Measurements from ENCODE around the gene PREX1.
A peak's percentile ranks its signal among the peaks of the same experiment; 100 is the strongest.

Gene PREX1

GRCh38 chr20:48606841-48607543 lies 220.8 kb downstream of the PREX1 start:
- Histone ChIP-seq H3K9ac (ENCODE audit: low read depth, low read length, poor library complexity) (no peak overlapping the region), H3K4ac (ENCODE audit: low read length) (no peak overlapping the region), H3K4me1 (ENCODE audit: control insufficient read depth in 2 of 2, insufficient read depth in 1 of 2, low read depth in 1 of 2, low read length in 2 of 2) (peaks cover 7 to 10% of the 10 kb centered on the region in 2 donors), H3K27ac (replicated peaks; ENCODE audit: low read length) (no peak overlapping the region), H3K36me3 (replicated peaks in 1 of 2; ENCODE audit: control insufficient read depth in 2 of 2, insufficient read depth in 2 of 2, low read length in 2 of 2) (no peaks in the 10 kb centered on the region), H2AFZ (ENCODE audit: low read length) (no peak overlapping the region), H3K9me3 (replicated peaks in 1 of 2; ENCODE audit: control insufficient read depth in 2 of 2, insufficient read depth in 1 of 2, low read depth in 1 of 2, low read length in 2 of 2) (no peaks in the 10 kb centered on the region), H3K4me3 (ENCODE audit: low read length in 2 of 2) (no peak overlapping the region), H3K79me1 (ENCODE audit: low read depth, low read length) (no peaks in the 10 kb centered on the region), H2AK5ac (ENCODE audit: low read depth, low read length) (peak overlapping the region; percentile 78), H3K14ac (ENCODE audit: low read length) (no peak overlapping the region), H3K27me3 (ENCODE audit: control insufficient read depth in 3 of 3, insufficient read depth in 3 of 3, low read depth in 1 of 3, low read length in 3 of 3) (peaks cover 0 to 21% (median 0%) of the 10 kb centered on the region in 3 experiments), H2BK15ac (ENCODE audit: low read length) (peak overlapping the region; percentile 10), H3K4me2 (ENCODE audit: insufficient read depth, low read length, poor library complexity, severe bottlenecking) (no peak overlapping the region), H4K91ac (ENCODE audit: low read depth, low read length, poor library complexity) (no peak overlapping the region), H2BK5ac (ENCODE audit: low read length) (no peak overlapping the region), H2BK12ac (ENCODE audit: low read length) (no peak overlapping the region), H4K8ac (ENCODE audit: low read depth, low read length) (peak overlapping the region; percentile 52), H3K23ac (ENCODE audit: low read depth, low read length, poor library complexity) (peak overlapping the region; percentile 60), H3K18ac (ENCODE audit: low read length) (peak overlapping the region; percentile 49), H2BK120ac (ENCODE audit: low read depth, low read length) (peak overlapping the region; percentile 11)
- no CpG with 5 or more reads among the region's 12 CpGs for WGBS, 2 donors (ENCODE audit: extremely low coverage in 2 of 2, insufficient read length in 2 of 2, insufficient replicate concordance in 1 of 2)
- DNase-seq (ENCODE audit: low spot score) = no peak

DNA sequence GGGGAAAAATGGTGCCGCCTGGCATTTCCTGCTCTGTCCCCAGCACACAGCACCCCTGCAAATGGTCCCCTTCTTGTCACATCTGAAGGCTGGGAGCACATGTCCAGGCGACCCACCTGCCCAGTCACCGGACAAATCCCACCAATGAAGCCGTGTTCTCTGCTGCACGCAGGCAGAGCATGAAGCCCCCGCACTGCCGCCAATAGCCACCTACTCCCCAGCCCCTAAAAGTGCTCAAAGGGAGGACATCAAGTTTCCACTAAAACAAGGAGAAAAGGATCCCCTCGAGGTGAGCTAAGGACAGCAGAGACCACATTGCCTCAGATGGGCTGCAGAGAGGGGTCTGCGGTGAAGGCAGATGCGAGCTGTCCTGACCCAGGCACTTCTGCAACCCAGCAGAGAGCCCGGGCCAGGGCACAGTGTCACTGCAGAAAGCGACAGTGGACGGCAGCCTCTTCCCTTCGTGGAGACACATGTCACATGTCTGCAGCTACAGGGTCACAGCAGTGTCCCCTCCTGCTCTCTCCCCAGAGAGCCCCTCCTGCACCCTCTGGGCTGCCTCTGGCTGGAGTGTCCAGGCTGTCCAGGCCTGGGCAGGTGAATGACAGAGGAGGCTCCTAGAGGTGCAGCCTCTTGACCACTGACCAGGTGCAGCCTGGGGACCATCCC lies 221.5 kb downstream of the PREX1 start:
- no peak overlapping the region for H2AFZ ChIP-seq (ENCODE audit: low read length)
- H4K91ac ChIP-seq (ENCODE audit: low read depth, low read length, poor library complexity) = no peak overlapping the region
- no peak overlapping the region for H3K4ac ChIP-seq (ENCODE audit: low read length)
- no peak overlapping the region for H3K4me2 ChIP-seq (ENCODE audit: insufficient read depth, low read length, poor library complexity, severe bottlenecking)
- no peak overlapping the region for H2BK15ac ChIP-seq (ENCODE audit: low read length)
- H3K27me3 ChIP-seq (ENCODE audit: control insufficient read depth in 3 of 3, insufficient read depth in 3 of 3, low read depth in 1 of 3, low read length in 3 of 3) = peaks cover 0 to 28% (median 0%) of the 10 kb centered on the region in 3 experiments
- no peaks in the 10 kb centered on the region for H3K79me1 ChIP-seq (ENCODE audit: low read depth, low read length)
- no peaks in the 10 kb centered on the region for H3K36me3 ChIP-seq (replicated peaks in 1 of 2; ENCODE audit: control insufficient read depth in 2 of 2, insufficient read depth in 2 of 2, low read length in 2 of 2)
- H3K23ac ChIP-seq (ENCODE audit: low read depth, low read length, poor library complexity) = no peak overlapping the region
- WGBS, 2 donors (ENCODE audit: extremely low coverage in 2 of 2, insufficient read length in 2 of 2, insufficient replicate concordance in 1 of 2) = no CpG with 5 or more reads among the region's 14 CpGs
- H3K4me1 ChIP-seq (ENCODE audit: control insufficient read depth in 2 of 2, insufficient read depth in 1 of 2, low read depth in 1 of 2, low read length in 2 of 2) = peaks cover 7 to 10% of the 10 kb centered on the region in 2 donors
- H2AK5ac ChIP-seq (ENCODE audit: low read depth, low read length) = peak overlapping the region; percentile 0
- H3K9ac ChIP-seq (ENCODE audit: low read depth, low read length, poor library complexity) = no peak overlapping the region
- no peak for DNase-seq (ENCODE audit: low spot score)
- H3K18ac ChIP-seq (ENCODE audit: low read length) = peak overlapping the region; percentile 74
- H3K14ac ChIP-seq (ENCODE audit: low read length) = no peak overlapping the region
- H2BK120ac ChIP-seq (ENCODE audit: low read depth, low read length) = no peak overlapping the region
- no peak overlapping the region for H2BK12ac ChIP-seq (ENCODE audit: low read length)
- H3K27ac ChIP-seq (replicated peaks; ENCODE audit: low read length) = no peak overlapping the region
- H3K4me3 ChIP-seq (ENCODE audit: low read length in 2 of 2) = no peak overlapping the region
- no peak overlapping the region for H2BK5ac ChIP-seq (ENCODE audit: low read length)
- H4K8ac ChIP-seq (ENCODE audit: low read depth, low read length) = no peak overlapping the region
- H3K9me3 ChIP-seq (replicated peaks in 1 of 2; ENCODE audit: control insufficient read depth in 2 of 2, insufficient read depth in 1 of 2, low read depth in 1 of 2, low read length in 2 of 2) = peaks cover 0 to 2% of the 10 kb centered on the region in 2 donors

- DNase-seq (ENCODE audit: low spot score) = no peak
- Histone ChIP-seq H3K27ac (replicated peaks; ENCODE audit: low read length) (no peak overlapping the region), H2AK5ac (ENCODE audit: low read depth, low read length) (peak overlapping the region; percentile 18), H4K91ac (ENCODE audit: low read depth, low read length, poor library complexity) (no peak overlapping the region), H3K36me3 (replicated peaks in 1 of 2; ENCODE audit: control insufficient read depth in 2 of 2, insufficient read depth in 2 of 2, low read length in 2 of 2) (no peaks in the 10 kb centered on the region), H3K14ac (ENCODE audit: low read length) (no peak overlapping the region), H3K4me1 (ENCODE audit: control insufficient read depth in 2 of 2, insufficient read depth in 1 of 2, low read depth in 1 of 2, low read length in 2 of 2) (peaks cover 7 to 10% of the 10 kb centered on the region in 2 donors), H2BK5ac (ENCODE audit: low read length) (no peak overlapping the region), H3K23ac (ENCODE audit: low read depth, low read length, poor library complexity) (no peak overlapping the region), H3K9ac (ENCODE audit: low read depth, low read length, poor library complexity) (no peak overlapping the region), H4K8ac (ENCODE audit: low read depth, low read length) (no peak overlapping the region), H3K27me3 (ENCODE audit: control insufficient read depth in 3 of 3, insufficient read depth in 3 of 3, low read depth in 1 of 3, low read length in 3 of 3) (peaks cover 0 to 31% (median 2%) of the 10 kb centered on the region in 3 experiments), H2BK12ac (ENCODE audit: low read length) (no peak overlapping the region), H2BK15ac (ENCODE audit: low read length) (no peak overlapping the region), H3K18ac (ENCODE audit: low read length) (no peak overlapping the region), H2AFZ (ENCODE audit: low read length) (no peak overlapping the region), H3K4me3 (ENCODE audit: low read length in 2 of 2) (no peak overlapping the region), H3K79me1 (ENCODE audit: low read depth, low read length) (no peaks in the 10 kb centered on the region), H3K4ac (ENCODE audit: low read length) (no peak overlapping the region), H3K4me2 (ENCODE audit: insufficient read depth, low read length, poor library complexity, severe bottlenecking) (no peak overlapping the region), H2BK120ac (ENCODE audit: low read depth, low read length) (no peak overlapping the region), H3K9me3 (replicated peaks in 1 of 2; ENCODE audit: control insufficient read depth in 2 of 2, insufficient read depth in 1 of 2, low read depth in 1 of 2, low read length in 2 of 2) (peaks cover 0 to 2% of the 10 kb centered on the region in 2 donors)
- WGBS, 2 donors (ENCODE audit: extremely low coverage in 2 of 2, insufficient read length in 2 of 2, insufficient replicate concordance in 1 of 2) = no CpG with 5 or more reads among the region's 17 CpGs
These were observed 222.2 kb downstream of the PREX1 start for GRCh38 chr20:48605364-48606171.

- Histone ChIP-seq H3K23ac (ENCODE audit: low read depth, low read length, poor library complexity) (no peak overlapping the region), H2BK5ac (ENCODE audit: low read length) (no peak overlapping the region), H3K14ac (ENCODE audit: low read length) (no peak overlapping the region), H3K27ac (replicated peaks; ENCODE audit: low read length) (no peak overlapping the region), H3K18ac (ENCODE audit: low read length) (no peak overlapping the region), H3K9ac (ENCODE audit: low read depth, low read length, poor library complexity) (no peak overlapping the region), H2AK5ac (ENCODE audit: low read depth, low read length) (peak overlapping the region; percentile 18), H3K27me3 (ENCODE audit: control insufficient read depth in 3 of 3, insufficient read depth in 3 of 3, low read depth in 1 of 3, low read length in 3 of 3) (peaks cover 0 to 31% (median 2%) of the 10 kb centered on the region in 3 experiments), H3K9me3 (replicated peaks in 1 of 2; ENCODE audit: control insufficient read depth in 2 of 2, insufficient read depth in 1 of 2, low read depth in 1 of 2, low read length in 2 of 2) (peaks cover 0 to 2% of the 10 kb centered on the region in 2 donors), H3K36me3 (replicated peaks in 1 of 2; ENCODE audit: control insufficient read depth in 2 of 2, insufficient read depth in 2 of 2, low read length in 2 of 2) (no peaks in the 10 kb centered on the region), H2BK12ac (ENCODE audit: low read length) (no peak overlapping the region), H2BK15ac (ENCODE audit: low read length) (no peak overlapping the region), H2BK120ac (ENCODE audit: low read depth, low read length) (no peak overlapping the region), H4K8ac (ENCODE audit: low read depth, low read length) (no peak overlapping the region), H2AFZ (ENCODE audit: low read length) (no peak overlapping the region), H4K91ac (ENCODE audit: low read depth, low read length, poor library complexity) (no peak overlapping the region), H3K4me1 (ENCODE audit: control insufficient read depth in 2 of 2, insufficient read depth in 1 of 2, low read depth in 1 of 2, low read length in 2 of 2) (peaks cover 7 to 10% of the 10 kb centered on the region in 2 donors), H3K79me1 (ENCODE audit: low read depth, low read length) (no peaks in the 10 kb centered on the region), H3K4ac (ENCODE audit: low read length) (no peak overlapping the region), H3K4me2 (ENCODE audit: insufficient read depth, low read length, poor library complexity, severe bottlenecking) (no peak overlapping the region), H3K4me3 (ENCODE audit: low read length in 2 of 2) (no peak overlapping the region)
- DNase-seq (ENCODE audit: low spot score) = no peak
- WGBS, 2 donors (ENCODE audit: extremely low coverage in 2 of 2, insufficient read length in 2 of 2, insufficient replicate concordance in 1 of 2) = no CpG with 5 or more reads among the region's 7 CpGs
These were observed 222.9 kb downstream of the PREX1 start for GRCh38 chr20:48604936-48605335.
